CD4-positive, alpha-beta T cell treated with Interleukin-21 for 1 hour (primary cell): ENCODE measurements around the gene MCF2L.

Experiments used
- DNase-seq: peaks from one replicate; pipeline ENCODE4 v3.0.0-alpha.2; 2020

The MCF2L gene

DNA sequence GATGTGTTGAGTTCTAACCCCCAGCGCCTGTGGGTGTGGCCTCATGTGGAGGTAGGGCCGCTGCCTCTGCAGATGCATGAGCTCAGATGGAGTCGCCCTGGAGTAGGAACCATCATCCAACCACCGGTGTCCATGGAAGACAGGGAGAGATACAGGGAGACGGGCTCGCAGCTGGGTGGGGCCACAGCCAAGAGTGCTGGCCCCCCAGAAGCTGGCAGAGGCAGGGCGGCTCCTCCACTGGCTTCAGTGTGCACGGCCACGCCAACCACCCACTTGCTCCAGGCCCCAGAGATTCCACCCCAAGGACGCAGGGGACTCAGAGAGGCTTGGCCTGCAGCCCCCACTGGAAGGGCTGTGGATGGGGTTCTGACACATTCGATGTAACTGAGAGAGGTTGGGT is 5.4 kb upstream of the MCF2L start:
- DNase-seq, result no peak

DNA sequence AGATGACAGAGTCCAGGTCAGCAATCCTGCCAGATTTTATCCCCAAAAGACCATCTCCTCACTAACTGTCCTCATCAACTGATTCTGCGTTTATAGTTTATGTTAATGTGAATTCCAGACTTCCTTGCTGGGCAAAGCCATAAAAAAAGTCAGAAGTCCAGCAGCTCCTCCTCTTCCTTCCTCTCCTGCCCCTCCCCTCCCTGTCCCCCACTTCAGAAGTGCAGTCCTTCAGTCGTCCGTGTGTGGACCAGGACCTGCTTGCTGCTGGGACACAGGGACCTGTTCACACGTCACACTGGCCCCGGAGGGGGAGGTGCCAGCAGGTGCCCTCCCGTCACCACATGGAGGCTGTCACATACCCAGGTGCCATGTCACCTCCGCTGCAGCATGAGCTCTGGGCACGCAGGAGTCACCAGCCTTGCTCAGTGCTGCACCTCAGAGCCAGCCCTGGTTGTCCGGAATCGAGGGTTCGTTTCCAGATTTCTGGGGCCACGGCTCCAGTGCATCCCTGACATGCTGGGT is 4.0 kb upstream of the MCF2L start:
- no peak for DNase-seq

DNA sequence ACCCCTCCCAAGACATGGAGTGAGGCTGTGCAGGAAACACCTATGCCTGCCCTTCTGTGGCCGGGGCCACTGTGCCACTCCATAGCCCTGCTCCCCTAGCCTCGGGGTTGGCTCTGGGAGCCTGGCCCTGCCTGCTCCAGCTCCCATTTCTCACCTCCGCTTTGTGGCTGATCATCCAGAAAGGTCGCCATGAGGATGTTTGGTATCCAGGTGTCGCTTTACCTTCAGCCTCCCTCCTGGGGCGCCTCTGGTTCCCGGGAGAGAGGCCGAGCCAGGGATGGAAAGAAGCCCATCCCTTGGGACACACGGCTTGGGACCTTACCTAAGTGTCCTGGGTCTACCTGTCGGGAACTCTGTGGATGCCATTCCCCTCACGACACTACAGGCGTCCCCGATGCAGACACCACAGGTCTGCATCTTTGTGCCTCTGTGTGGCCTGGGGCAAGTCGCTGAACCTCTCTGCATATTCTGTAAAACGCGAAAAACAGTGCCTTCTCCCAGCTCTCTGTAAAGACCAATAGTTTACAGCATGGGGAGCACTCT is 3.4 kb upstream of the MCF2L start:
- DNase-seq, result no peak

DNA sequence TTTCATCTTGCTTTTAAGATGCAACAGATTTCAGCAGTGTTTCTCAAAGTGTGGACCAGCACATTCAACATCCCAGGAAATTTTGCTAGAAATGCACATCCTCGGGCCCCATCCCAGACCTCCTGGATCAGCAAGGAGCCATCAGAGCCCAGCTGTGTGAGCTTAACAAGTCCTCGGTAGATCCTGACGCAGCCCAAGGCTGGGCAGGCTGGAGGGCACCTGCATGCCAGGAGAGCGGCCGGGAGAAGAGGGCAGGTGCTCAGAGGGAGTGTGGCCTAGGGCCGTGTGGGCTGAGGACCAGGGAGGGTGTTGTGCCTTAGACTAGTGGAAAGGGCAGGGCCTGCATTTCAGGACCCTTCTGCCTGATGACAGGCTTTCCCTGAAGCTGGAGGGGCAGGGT is 2.2 kb upstream of the MCF2L start:
- DNase-seq, result no peak

DNA sequence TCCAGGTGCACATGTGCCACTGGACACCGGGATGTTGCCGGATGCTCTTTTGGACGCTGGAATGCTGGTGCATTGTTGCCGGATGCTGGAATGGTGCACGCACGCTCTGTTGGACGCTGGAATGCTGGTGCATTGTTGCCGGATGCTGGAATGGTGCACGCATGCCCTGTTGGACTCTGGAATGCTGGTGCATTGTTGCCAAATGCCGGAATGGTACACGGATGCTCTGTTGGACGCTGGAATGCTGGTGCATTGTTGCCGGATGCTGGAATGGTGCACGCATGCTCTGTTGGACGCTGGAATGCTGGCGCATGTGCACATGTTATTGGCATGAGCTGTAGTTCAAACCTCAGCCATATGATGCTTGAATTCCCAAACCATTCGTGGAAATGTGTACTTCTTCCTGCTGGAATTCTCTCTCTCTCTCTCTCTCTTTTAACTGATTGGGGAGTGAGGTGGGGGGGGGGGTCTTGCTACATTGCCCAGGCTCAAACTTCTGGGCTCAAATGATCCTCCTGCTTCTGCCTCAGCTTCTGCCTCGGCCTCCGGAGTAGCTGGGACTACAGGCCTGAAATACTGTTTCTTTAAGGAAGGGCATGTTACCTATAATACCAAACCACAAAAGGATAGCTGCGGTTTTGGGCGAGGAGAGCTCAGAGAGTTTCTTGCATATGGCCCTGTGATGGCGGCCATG is 1.2 kb upstream of the MCF2L start:
- DNase-seq, result no peak

DNA sequence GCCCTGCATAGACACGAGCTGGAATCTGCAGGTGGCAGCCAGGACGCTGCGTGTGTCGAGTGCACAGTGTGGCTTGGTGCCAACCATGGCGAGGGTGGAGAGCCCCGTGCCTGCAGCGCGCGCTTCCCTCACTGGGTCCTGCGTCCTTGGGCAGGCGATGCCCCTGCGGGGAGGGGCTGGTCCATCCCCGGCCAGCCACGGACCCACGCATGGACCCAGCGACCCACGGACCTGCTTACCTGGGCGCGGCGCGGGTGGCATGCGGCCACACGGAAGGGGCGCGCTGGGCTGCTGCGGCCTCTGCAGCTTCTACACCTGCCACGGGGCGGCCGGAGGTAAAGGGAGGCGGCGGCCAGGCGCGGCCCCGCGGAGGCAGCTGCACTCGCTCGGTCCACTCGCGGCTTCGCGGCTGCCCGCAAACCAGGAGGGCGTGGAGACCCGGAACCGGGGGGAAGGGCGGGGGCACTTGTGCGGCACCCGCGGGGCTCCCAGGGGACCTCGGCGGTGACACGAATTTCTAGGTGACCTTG is 569 bp upstream of the MCF2L start:
- peak; percentile 41 for DNase-seq

DNA sequence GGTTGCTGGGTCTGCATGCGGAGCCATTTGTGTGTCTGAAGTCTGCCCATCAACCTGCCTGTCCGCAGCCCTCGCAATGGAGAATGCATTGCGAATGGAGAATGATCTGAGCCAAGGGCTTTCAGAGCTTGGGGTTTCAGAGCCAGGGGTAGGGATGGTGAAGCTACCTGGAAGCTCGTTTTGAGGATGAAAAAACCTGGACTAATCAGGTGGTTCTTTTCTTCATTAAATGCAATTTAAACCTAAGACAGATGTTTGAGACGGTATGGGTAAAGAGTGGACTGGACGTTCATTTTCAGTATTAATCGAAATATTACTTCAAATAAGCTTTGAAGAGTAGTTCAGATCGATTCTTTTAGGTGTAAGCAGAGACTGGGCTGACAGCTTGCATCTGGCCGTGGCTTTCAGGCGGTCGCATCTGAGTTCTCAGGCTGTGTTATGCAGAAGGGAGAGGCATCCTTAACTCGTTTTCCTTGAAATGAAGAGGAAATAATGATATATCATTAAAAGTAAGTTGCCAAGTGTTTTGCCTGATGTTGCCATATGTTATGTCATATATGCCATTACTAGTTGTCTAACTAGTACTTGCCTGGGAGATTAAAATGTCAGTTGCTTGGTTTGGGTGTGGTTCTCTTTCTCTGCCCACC is 801 bp downstream of the MCF2L start:
- no peak for DNase-seq

DNA sequence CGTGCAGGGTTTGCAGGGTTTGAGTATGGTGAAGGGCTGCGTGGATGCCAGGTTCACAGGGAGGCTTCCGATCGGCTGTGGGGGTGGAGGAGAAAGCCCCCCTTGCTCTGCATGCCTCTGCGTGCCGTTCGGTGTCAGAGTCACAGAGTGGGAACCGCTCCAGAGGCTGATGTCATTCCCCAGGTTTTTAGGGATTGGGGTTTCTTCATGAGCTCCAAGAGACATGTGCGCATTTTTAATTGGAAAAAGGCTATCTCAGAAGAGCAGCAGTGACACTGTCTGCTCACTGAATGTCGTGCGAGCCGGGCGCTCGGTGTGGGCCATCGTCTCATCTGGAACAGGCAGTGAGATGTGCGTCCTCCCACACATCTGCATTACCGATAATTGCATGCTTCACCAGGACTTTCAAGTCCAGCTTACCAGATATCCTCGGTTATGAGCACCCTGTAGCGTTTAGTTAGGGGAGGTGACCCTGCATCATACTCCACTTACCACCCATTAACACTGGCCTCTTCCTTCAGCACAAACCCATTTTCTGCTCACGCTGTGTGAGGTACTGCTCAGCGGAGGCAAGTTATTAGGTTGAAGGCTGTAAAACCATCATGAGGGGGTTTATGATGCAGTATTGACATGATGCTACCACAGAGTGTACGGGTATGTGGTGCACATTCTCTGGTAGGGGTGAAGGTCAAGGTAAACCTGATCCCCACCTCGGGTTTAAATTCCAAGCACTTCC is 1.7 kb downstream of the MCF2L start:
- DNase-seq, result no peak

DNA sequence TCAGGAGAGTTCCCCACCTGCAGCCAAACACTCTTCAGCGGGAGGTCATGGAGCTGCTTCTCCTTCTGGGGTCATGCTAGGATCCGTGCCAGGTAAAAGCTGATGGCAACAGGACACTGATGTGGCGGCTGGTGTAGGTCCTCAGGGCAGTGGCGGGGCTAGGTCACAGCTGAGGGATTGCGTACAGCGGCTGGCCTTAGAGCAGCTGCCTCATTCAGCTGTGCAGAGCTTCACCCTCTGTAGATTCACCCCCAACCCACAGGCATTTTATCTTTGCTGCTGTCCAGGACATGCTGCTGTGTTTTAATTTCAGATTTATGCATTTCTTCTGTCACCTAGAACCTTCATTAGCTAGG is 2.3 kb downstream of the MCF2L start:
- DNase-seq, result no peak

DNA sequence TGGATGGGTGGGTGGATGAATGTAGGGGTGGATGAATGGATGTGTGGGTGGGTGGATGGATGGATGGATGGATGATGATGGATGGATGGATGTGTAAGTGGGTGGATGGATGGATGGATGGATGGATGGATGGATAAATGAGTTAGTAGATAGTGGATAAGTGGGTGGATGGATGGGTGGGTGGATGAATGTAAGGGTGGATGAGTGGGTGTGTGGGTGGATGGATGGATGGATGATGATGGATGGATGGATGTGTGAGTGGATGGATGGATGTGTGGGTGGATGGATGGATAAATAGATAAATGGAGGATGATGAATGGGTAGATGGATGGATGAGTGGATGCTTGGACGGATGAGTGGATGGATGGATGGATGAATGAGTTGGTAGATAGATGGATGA is 3.2 kb downstream of the MCF2L start:
- DNase-seq, result no peak

DNA sequence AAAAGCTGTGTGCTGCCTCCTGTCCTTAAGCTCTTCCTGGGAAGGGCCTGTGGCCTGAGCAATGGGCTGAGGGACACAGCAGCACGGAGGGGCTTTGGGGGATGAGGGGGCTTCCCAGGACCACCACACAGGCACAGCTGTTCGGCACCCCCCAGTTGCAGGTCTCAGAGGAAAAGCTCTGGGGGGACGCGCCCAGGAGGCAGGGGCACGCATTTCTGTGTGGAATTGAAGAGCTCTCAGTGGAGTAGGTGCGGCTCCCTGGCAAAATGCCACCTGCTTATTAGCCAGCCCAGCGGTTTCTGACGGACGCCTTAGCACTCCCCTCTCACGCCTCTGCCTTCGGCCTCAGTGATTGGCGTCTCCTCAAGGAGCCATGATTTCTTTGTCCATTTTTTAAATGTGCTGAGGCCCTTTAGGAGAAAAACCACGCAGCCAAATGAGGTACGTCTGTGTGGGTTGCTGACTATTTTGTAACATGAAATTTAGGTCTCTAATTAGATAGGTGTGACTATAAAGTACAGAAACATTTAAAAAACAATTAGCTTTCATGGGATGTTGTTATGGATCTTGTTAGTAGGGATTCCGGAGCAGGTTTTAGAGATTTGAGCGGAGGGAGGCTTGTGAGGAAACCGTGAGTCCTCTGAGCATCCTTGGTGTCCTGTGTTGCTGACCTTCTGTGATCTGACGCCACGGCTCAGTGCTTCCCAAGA is 4.0 kb downstream of the MCF2L start:
- no peak for DNase-seq

DNA sequence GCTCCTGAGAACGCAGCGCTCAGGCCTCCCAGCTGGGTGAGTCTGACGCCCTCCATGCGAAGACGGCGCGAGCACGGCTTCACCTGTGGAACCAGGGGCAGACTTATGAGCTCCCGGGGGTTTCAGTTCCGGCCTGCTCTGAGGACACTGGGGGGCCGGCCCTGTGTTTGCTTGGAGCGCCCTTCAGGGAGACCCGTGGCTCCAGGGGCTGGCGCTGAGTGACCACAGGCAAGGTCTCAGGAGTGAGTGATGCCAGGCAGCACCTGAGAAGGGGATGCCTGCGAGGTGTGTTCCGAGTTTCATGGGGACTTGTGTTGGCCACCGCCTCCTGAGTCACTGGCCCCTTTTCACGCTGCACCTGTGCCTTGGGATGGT is 4.5 kb downstream of the MCF2L start:
- DNase-seq, result no peak

DNA sequence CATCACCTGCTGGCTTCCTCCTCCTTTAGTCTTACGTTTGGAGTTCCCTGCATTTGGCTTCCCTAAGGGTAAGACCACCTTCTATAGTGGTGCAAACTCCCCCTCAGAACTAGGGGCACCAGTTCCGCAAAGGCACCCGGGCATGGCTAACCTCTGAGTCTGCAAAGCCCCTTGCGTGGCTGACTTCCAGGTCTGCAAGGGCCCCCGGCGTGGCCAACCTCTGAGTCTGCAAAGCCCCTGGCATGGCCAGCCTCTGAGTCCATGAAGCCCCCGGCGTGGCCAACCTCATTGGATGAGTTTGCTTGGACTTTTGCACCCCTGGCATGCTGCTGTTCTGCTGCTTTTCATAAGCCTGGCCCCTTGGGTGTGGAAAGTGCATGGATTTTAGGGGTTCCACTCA is 5.1 kb downstream of the MCF2L start:
- no peak for DNase-seq

DNA sequence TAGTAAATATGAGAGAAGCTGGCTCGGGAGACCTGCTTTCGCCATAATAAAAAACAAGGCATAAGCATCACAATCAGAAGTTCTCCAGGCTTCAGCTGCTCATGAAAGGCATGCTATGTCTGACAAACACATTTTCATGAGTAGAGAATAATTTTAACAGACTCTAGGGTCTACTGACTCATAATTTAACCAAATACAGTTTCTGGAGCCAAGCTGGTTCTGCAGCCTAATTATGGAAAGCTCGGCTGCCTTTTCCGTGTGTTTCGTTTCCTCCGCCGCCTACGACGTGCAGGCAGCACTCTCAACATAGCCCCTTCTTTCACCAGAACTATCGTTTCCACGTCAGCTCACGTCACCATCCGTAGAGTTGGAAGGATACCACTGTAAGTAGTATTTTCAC is 5.7 kb downstream of the MCF2L start:
- DNase-seq, result no peak

DNA sequence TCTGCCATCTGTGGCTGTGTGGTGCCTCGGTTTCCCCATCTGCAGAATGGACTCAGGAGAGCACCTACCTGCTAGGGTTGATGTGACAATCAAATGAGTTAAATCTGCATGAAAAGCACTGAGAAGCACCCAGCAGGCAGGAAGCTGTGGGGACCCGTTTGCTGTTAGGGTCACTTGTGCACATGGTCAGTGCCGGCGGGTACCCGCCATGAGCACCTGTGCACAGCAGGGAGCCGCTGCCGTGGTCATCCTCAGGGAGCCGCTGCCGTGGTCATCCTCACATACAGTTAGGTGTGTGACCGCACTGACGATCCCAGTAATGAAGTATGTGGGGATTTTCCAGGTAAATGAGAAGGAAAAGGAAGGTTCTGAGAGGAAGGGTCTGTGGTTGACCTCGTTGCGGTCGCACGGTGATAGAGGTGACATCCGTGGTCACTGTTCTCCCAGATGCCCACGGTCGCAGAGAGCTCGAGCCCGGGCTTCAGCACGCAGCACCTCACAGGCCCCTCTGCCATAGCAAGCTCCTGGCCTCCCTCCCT is 6.5 kb downstream of the MCF2L start:
- DNase-seq, result no peak

DNA sequence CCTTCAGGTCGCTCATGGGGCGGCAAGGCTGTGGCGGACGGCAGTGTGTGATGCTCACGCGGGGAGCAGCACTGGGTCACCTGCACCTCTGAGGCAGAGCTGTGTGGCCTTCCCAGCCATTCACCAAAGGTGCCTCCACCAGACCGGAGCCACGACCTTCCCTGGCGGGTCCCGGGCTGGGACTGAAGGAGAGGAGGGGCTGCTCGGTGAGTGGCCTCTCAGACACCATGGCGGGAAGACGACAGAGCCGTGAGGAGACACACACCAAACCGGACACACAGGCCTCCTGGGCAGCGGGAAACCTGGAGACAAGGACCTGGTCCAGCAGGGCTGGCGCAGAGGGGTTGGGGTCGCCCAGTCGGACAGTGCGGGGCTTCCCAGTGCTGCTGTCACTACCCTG is 7.5 kb downstream of the MCF2L start:
- DNase-seq, result no peak

DNA sequence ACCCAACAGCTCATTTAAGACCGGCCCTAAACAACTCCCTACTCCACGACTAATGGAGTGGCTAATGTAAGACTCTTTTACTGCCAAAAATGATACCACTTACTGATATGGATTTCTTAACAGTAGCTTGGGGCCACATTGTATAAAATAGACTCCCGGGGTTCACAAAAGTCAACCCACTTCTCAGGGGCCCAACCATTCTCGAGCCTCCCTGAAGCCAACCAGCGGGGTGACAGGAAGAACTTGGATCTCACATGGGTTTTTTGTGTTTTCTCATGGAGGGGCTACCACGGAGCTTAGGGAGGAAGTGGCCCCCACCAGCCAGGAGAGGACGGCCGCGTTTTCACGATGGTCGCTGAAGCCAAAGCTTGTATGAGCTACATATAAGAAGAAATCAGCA is 8.1 kb downstream of the MCF2L start:
- no peak for DNase-seq

DNA sequence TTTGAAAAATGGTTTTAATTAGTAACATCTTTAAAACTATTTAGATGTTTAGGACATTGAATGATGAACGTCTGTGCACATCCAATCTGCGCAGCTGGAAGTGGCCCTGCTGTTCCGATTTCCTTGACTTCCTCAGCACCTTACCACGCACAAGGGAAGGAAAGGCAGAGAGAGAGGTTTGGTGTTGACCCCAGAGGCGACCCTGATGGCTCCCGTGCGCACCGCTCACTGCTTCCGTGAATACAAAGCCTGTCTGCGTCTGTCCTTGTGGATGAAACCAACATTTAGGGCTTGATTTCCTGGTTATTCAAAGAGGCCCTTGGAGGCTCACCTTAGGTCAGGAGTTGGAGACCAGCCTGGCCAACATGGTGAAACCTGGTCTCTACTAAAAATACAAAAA is 8.5 kb downstream of the MCF2L start:
- DNase-seq, result no peak

DNA sequence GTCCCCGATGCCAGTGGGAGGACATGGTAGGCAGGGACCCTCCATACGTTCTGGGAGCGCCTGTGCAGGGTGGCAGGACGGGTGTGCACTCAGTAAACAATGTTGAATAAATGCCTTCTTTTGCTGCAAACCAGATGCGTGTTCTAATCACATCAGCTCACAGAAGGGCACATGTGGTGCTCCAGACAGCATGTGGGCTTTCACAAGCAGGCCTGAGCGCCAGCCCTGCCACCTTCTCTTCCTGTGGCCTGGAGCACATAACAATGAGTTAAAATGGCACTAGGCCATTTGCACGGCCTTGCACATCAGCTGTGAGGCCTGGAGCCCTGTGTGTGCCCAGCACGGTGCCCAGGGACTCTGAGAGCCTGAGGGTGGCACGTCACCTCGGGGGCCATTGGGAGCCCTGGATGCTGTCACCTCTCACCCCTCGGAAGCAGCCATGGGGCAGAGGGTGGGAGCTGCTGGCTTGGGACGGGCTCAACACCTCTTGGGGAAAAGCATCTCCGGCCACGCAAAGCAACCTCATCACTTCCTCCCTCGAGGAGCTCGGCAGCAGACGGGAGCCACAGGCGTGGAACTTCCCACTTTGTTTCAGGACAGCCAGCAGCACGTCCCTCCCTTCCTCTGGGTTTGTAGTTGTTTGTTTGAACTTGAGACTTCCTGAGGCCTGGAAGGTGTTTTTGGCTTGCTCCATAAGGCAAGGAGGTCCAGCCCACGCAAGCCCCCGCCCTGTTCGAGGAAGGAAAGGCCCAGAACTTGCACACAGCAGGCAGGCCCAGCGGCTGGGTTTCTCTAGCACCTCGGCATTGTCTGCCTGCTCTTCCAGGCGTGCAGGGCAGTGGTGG is 9.8 kb downstream of the MCF2L start:
- no peak for DNase-seq

DNA sequence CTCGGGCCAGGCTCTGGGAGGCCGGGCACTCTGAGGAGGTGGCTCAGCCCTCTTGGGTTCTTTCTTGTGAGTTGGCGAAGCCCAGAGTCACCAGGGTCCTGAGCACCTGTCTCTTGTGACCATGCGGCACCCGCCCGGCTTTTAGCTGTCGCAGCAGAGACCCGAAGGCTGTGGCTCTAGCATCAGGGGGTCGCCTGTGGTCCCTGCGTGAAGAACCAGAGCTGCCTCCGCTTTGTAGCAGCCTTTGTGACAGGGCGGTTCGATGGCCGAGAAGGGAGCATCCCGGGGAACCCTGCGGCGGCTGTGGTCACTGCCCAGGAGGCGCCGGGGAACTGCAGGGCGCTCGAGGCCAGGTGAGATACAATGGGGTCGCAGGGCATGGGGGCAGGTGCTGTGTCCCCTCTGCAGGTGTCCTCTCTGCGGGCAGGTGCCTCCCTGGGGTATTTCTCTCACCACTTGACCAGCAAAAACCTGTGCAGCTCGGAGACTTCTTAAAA is 10.4 kb downstream of the MCF2L start:
- no peak for DNase-seq

DNA sequence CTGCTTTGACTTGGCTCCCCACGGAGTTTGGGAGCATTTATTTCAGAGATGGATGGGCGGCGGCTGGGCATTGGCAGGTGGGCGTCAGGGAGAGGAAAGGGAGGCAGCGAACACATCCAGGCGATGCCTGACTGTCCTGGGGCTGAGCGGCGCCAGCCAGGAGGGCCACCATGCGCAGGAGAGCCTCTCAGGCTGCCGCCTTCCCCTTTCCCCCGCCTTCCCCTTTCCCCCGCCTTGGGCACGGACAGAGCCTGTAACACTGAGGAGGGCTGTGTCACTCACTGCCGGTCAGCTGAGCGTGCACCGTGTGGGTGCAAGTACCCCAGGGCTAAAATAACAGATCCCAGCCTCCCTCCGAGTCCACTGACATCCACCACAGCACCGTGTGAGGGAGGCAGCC is 11.4 kb downstream of the MCF2L start:
- no peak for DNase-seq

DNA sequence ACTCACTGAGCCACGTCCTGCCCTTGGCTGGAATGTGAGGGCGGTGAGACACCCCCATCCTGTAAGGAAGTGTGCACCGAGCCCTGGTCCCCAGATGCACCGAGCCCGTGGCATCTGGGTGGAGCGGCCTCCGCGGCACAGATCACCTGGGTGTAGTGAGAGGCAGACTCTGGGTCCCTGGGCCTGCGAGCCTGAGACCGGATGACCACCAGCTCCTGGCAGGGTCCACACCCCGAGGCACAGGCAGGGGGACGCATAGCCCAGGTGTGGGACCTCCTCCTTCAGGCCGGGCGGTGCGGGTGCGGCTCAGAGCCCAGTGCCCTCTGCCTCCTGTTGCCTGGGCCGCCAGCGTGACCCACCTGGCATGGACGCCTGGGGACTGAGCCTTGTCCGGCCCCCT is 12.4 kb downstream of the MCF2L start:
- DNase-seq, result no peak
